Inflammatory macrophage treated with lipopolysaccharide for 4 hours (primary cell): Measurements from ENCODE around the gene ACAA2.
"Not testable (repeated sequence)": the region's sequence is repeated elsewhere in the genome, so short reads cannot be mapped to it uniquely, and the experiment has no call there.

ENCODE experiments used
- DNase-seq: peaks from one replicate; pipeline ENCODE4 v3.0.0-alpha.2; 2020

Gene ACAA2

GRCh38 chr18:49844903-49845302 is 31.6 kb upstream of the ACAA2 start:
- DNase-seq: no peak

GRCh38 chr18:49843778-49844625 is 30.7 kb upstream of the ACAA2 start:
- DNase-seq: no peak

- no peak for DNase-seq
Observed at GRCh38 chr18:49843131-49843530, 29.8 kb upstream of the ACAA2 start.

- no peak for DNase-seq
Observed at GRCh38 chr18:49842656-49843055, 29.3 kb upstream of the ACAA2 start.

- DNase-seq: no peak
Observed at GRCh38 chr18:49841236-49842217, 28.2 kb upstream of the ACAA2 start.

GRCh38 chr18:49839012-49839411 is 25.7 kb upstream of the ACAA2 start:
- DNase-seq: no peak

GRCh38 chr18:49838381-49838780 is 25.0 kb upstream of the ACAA2 start:
- no peak for DNase-seq

- DNase-seq: no peak
Observed at GRCh38 chr18:49837889-49838288, 24.6 kb upstream of the ACAA2 start.

- not testable (repeated sequence) for DNase-seq
Observed at GRCh38 chr18:49837316-49837835, 24.0 kb upstream of the ACAA2 start.

GRCh38 chr18:49835405-49835804 is 22.1 kb upstream of the ACAA2 start:
- no peak for DNase-seq

- no peak for DNase-seq
Observed at GRCh38 chr18:49834258-49834657, 20.9 kb upstream of the ACAA2 start.

GRCh38 chr18:49833814-49834213 is 20.5 kb upstream of the ACAA2 start:
- DNase-seq: no peak

- DNase-seq: no peak
Observed at GRCh38 chr18:49832221-49832647, 18.9 kb upstream of the ACAA2 start.

- no peak for DNase-seq
Observed at GRCh38 chr18:49827996-49828395, 14.7 kb upstream of the ACAA2 start.

- no peak for DNase-seq
Observed at GRCh38 chr18:49819823-49820671, 6.7 kb upstream of the ACAA2 start.

GRCh38 chr18:49819071-49819662 is 5.8 kb upstream of the ACAA2 start:
- no peak for DNase-seq

GRCh38 chr18:49817947-49818346 is 4.6 kb upstream of the ACAA2 start:
- DNase-seq: no peak

GRCh38 chr18:49815927-49816326 is 2.6 kb upstream of the ACAA2 start:
- DNase-seq: no peak

- DNase-seq: peak; percentile 55
Observed at GRCh38 chr18:49814147-49814499, 790 bp upstream of the ACAA2 start.

- DNase-seq: peak; percentile 57
Observed at GRCh38 chr18:49813069-49813318, 339 bp downstream of the ACAA2 start.

- DNase-seq: peak; percentile 8
Observed at GRCh38 chr18:49812286-49813068, 856 bp downstream of the ACAA2 start.
